ENCODE results near the gene AQP3. TPM values are rescaled to one million over a fixed set of nuclear protein-coding genes. Genes with fewer than 3 reads are reported as not detected.

AQP3 gene
- total and polyA plus RNA-seq, 2 of the 13 experiments (the other 11 are each of a cell fraction or from before 2014, with no cell fraction given), result 1.4 to 5.5 TPM

GRCh38 chr9:33446946-33447798 lies at the start of gene AQP3 (continued):
- TF ChIP-seq, protein P1, sequence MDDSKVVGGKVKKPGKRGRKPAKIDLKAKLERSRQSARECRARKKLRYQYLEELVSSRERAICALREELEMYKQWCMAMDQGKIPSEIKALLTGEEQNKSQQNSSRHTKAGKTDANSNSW (CRISPR knock-in tag; IDR thresholded peaks at IDR 0.05; ENCODE audit: borderline replicate concordance), result no peak
- TF ChIP-seq ZNF136 (CRISPR knock-in tag; IDR thresholded peaks at IDR 0.05; ENCODE audit: low read depth), result no peak
- TF ChIP-seq TP53 (CRISPR knock-in tag; conservative IDR thresholded peaks at IDR 0.05), result no peak
- TF ChIP-seq ZMYM3 (CRISPR knock-in tag; IDR thresholded peaks at IDR 0.05), result no peak
- TF ChIP-seq HIC2 (CRISPR knock-in tag; IDR thresholded peaks at IDR 0.05; ENCODE audit: low read depth), result no peak
- TF ChIP-seq TRIM24 (CRISPR knock-in tag; IDR thresholded peaks at IDR 0.05), result no peak
- no peak for TF ChIP-seq KMT2B (CRISPR knock-in tag; IDR thresholded peaks at IDR 0.05)
- no peak for TF ChIP-seq NFE2 (CRISPR knock-in tag; IDR thresholded peaks at IDR 0.05)
- TF ChIP-seq POLR2G (IDR thresholded peaks at IDR 0.05; ENCODE audit: low read depth, low read length), result no peak
- no peak for TF ChIP-seq ZNF710 (CRISPR knock-in tag; IDR thresholded peaks at IDR 0.05; ENCODE audit: borderline replicate concordance)
- TF ChIP-seq, protein P2, sequence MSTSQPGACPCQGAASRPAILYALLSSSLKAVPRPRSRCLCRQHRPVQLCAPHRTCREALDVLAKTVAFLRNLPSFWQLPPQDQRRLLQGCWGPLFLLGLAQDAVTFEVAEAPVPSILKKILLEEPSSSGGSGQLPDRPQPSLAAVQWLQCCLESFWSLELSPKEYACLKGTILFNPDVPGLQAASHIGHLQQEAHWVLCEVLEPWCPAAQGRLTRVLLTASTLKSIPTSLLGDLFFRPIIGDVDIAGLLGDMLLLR (CRISPR knock-in tag; IDR thresholded peaks at IDR 0.05), result no peak
- no peak for TF ChIP-seq TMF1 (CRISPR knock-in tag; IDR thresholded peaks at IDR 0.05; ENCODE audit: low read depth)
- TF ChIP-seq HNF4A (CRISPR knock-in tag; IDR thresholded peaks at IDR 0.05), result no peak
- TF ChIP-seq, protein P3, sequence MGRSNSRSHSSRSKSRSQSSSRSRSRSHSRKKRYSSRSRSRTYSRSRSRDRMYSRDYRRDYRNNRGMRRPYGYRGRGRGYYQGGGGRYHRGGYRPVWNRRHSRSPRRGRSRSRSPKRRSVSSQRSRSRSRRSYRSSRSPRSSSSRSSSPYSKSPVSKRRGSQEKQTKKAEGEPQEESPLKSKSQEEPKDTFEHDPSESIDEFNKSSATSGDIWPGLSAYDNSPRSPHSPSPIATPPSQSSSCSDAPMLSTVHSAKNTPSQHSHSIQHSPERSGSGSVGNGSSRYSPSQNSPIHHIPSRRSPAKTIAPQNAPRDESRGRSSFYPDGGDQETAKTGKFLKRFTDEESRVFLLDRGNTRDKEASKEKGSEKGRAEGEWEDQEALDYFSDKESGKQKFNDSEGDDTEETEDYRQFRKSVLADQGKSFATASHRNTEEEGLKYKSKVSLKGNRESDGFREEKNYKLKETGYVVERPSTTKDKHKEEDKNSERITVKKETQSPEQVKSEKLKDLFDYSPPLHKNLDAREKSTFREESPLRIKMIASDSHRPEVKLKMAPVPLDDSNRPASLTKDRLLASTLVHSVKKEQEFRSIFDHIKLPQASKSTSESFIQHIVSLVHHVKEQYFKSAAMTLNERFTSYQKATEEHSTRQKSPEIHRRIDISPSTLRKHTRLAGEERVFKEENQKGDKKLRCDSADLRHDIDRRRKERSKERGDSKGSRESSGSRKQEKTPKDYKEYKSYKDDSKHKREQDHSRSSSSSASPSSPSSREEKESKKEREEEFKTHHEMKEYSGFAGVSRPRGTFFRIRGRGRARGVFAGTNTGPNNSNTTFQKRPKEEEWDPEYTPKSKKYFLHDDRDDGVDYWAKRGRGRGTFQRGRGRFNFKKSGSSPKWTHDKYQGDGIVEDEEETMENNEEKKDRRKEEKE (IDR thresholded peaks at IDR 0.05), result no peak
- TF ChIP-seq ZNF557 (CRISPR knock-in tag; IDR thresholded peaks at IDR 0.05), result no peak
- TF ChIP-seq, protein P4, sequence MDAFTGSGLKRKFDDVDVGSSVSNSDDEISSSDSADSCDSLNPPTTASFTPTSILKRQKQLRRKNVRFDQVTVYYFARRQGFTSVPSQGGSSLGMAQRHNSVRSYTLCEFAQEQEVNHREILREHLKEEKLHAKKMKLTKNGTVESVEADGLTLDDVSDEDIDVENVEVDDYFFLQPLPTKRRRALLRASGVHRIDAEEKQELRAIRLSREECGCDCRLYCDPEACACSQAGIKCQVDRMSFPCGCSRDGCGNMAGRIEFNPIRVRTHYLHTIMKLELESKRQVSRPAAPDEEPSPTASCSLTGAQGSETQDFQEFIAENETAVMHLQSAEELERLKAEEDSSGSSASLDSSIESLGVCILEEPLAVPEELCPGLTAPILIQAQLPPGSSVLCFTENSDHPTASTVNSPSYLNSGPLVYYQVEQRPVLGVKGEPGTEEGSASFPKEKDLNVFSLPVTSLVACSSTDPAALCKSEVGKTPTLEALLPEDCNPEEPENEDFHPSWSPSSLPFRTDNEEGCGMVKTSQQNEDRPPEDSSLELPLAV (CRISPR knock-in tag; conservative IDR thresholded peaks at IDR 0.05; ENCODE audit: low read depth), result no peak
- no peak for TF ChIP-seq ISL2 (CRISPR knock-in tag; IDR thresholded peaks at IDR 0.05)
- TF ChIP-seq CERS6 (CRISPR knock-in tag; IDR thresholded peaks at IDR 0.05), result no peak

Data from HepG2 (cell line).